Stimulated activated CD8-positive, alpha-beta memory T cell treated with anti-CD3 and anti-CD28 coated beads, Interleukin-7, amount 100 ng/mL, for 1 hour (primary cell): ENCODE measurements around the gene LMBR1L.
"Not testable (repeated sequence)": the region's sequence is repeated elsewhere in the genome, so short reads cannot be mapped to it uniquely, and the experiment has no call there.

ENCODE experiments used
- DNase-seq, 2 donors: peaks; one replicate each; pipeline ENCODE4 v3.0.0-alpha.2; 2020; ENCODE audit warnings: low read depth in 2 of 2

Gene LMBR1L

GRCh38 chr12:49110464-49111155 lies at the start of gene LMBR1L:
LMBR1L (minus strand) TSS chr12:49110847; CDS start chr12:49110555, 292 bp downstream.
- DNase-seq: peak; percentile 90 to 91

GRCh38 chr12:49160399-49160798 lies 49.8 kb upstream of the LMBR1L start:
- no peak for DNase-seq

GRCh38 chr12:49154221-49154620 lies 43.6 kb upstream of the LMBR1L start:
- no peak for DNase-seq

GRCh38 chr12:49147384-49147783 lies 36.7 kb upstream of the LMBR1L start:
- no peak for DNase-seq

- DNase-seq: no peak
These were observed 35.8 kb upstream of the LMBR1L start for GRCh38 chr12:49146406-49146805.

GRCh38 chr12:49144384-49144783 lies 33.7 kb upstream of the LMBR1L start:
- no peak for DNase-seq

GRCh38 chr12:49138999-49139398 lies 28.4 kb upstream of the LMBR1L start:
- no peak for DNase-seq

- DNase-seq: no peak
These were observed 27.9 kb upstream of the LMBR1L start for GRCh38 chr12:49138587-49138986.

- no peak for DNase-seq
These were observed 26.8 kb upstream of the LMBR1L start for GRCh38 chr12:49137476-49137875.

- not testable (repeated sequence) for DNase-seq
These were observed 26.4 kb upstream of the LMBR1L start for GRCh38 chr12:49136997-49137396.

- DNase-seq: no peak
These were observed 22.9 kb upstream of the LMBR1L start for GRCh38 chr12:49133590-49133989.

GRCh38 chr12:49133014-49133413 lies 22.4 kb upstream of the LMBR1L start:
- DNase-seq: no peak

- no peak for DNase-seq
These were observed 21.3 kb upstream of the LMBR1L start for GRCh38 chr12:49131894-49132461.

GRCh38 chr12:49131051-49131893 lies 20.6 kb upstream of the LMBR1L start, which contains the start of gene TUBA1B:
TUBA1B (minus strand) TSS chr12:49131395; CDS start chr12:49131300, 95 bp downstream.
- peak; percentile 79 to 88 for DNase-seq

- DNase-seq: peak; percentile 80 to 87
These were observed 19.8 kb upstream of the LMBR1L start for GRCh38 chr12:49130151-49131050.

GRCh38 chr12:49129332-49130150 lies 18.9 kb upstream of the LMBR1L start:
- DNase-seq: no peak

GRCh38 chr12:49127971-49128370 lies 17.3 kb upstream of the LMBR1L start:
- not testable (repeated sequence) for DNase-seq

GRCh38 chr12:49126852-49127763 lies 16.5 kb upstream of the LMBR1L start:
- DNase-seq: no peak

- DNase-seq: no peak
These were observed 10.5 kb upstream of the LMBR1L start for GRCh38 chr12:49121047-49121696.
